Ovary (tissue), 9 donors: Measurements from ENCODE around the gene ALDH1B1. TPM values are rescaled to one million over a fixed set of nuclear protein-coding genes. Genes with fewer than 3 reads are reported as not detected.

Experiments used
- DNase-seq, 5 donors: peaks; one replicate each; pipeline ENCODE4 v3.0.0-alpha.2; 2019 to 2020
- H3K27ac ChIP-seq, 2 donors: fragments of 200-600 bp; one replicate each; pipeline versions ENCODE4 v1.5.1 to v1.8.0; 2019 to 2022
- H3K27me3 ChIP-seq: fragments of 200-600 bp; one replicate; pipeline ENCODE4 v1.8.0; 2022
- H3K36me3 ChIP-seq: fragments of 200-600 bp; sonication (generic); one replicate; pipeline ENCODE4 v1.5.1; 2019
- H3K4me1 ChIP-seq: one replicate; pipeline ENCODE4 v1.8.1; 2013; ENCODE audit warnings: mild to moderate bottlenecking, moderate library complexity; ENCODE audit not compliant: insufficient read depth
- H3K4me3 ChIP-seq: fragments of 200-600 bp; sonication (generic); one replicate; pipeline ENCODE4 v1.5.1; 2017
- H3K9me3 ChIP-seq, 2 donors: fragments of 200-600 bp in 1 of 2; sonication (generic) in 1 of 2; one replicate each; pipeline versions ENCODE4 v1.5.1 to v1.8.1; 2013 to 2019; ENCODE audit warnings: mild to moderate bottlenecking in 1 of 2, moderate library complexity in 1 of 2
- EP300 ChIP-seq: sonication (generic); formaldehyde crosslinking; IDR thresholded peaks from one replicate; pipeline ENCODE4 v1.6.1; 2017; ENCODE audit warnings: antibody characterized with exemption
- POLR2A ChIP-seq: fragments of 450-650 bp; IDR thresholded peaks from one replicate; pipeline ENCODE4 v1.6.1; 2017; ENCODE audit warnings: antibody characterized with exemption, mild to moderate bottlenecking, moderate library complexity
- WGBS, 3 donors: extraction: QIAGEN DNeasy Blood & Tissue Kit in 1 of 3; methylation state at CpG; one replicate each; pipeline versions ENCODE4 v1.1.5 to v1.1.7; 2013 to 2017; 5-methylcytosine and 5-hydroxymethylcytosine counted together
- intact Hi-C, 4 donors: fragments of 100-400 bp; cut with DNase I; formaldehyde crosslinking; loops; one replicate each; pipeline versions ENCODE4 v1.11.0 to v1.15.1; 2022 to 2023
- polyA plus RNA-seq, 2 donors: library from polyadenylated mRNA; stranded (reverse); fragments of 200-250 nt in 1 of 2; fragments of 350-450 nt in 1 of 2; fragmentation: Illumina TruSeq in 1 of 2; extraction: RNeasy Lipid Tissue Mini Kit (QIAGEN cat#74804) in 1 of 2; gene quantifications; one replicate each; pipeline ENCODE4 v1.2.3, GENCODE V29; 2013 to 2014
- total RNA-seq, 7 donors: library from RNA; depleted of rRNA in 2 of 7; stranded (reverse); fragments of >200 nt in 2 of 7; fragmentation: NEBNext Ultra II Directional in 3 of 7; extraction: Animal tissue kit (Norgen Biotek cat#: 25700) in 3 of 7; gene quantifications; one replicate each; pipeline versions ENCODE4 v1.1.0 to v1.2.4, GENCODE V29; 2016 to 2023
- TF ChIP-seq, protein P1 (sequence below), 3 donors: fragments of 450-650 bp in 2 of 3; fragments of 200-600 bp in 1 of 3; IDR thresholded peaks; one replicate each; pipeline versions ENCODE4 v1.5.1 to v1.8.0; 2016 to 2022; ENCODE audit warnings: antibody characterized with exemption in 3 of 3, mild to moderate bottlenecking in 1 of 3
- donor health status: DM: no; HTN: no; CAD: no; lungs with moderate emphysema.
- donor health status: DM: no; HTN: no; CAD: no.
- donor health status: Bipolar disorder and iron deficiency.
- donor health status: DM: yes; HTN: yes; CAD: no.
- donor health status: DM: no; HTN: no; CAD: no.
- donor health status: DM: yes; HTN: yes; CAD: no.

Gene ALDH1B1
- total and polyA plus RNA-seq, 9 donors: 7.9 to 47.2 (median 24.3) TPM

DNA sequence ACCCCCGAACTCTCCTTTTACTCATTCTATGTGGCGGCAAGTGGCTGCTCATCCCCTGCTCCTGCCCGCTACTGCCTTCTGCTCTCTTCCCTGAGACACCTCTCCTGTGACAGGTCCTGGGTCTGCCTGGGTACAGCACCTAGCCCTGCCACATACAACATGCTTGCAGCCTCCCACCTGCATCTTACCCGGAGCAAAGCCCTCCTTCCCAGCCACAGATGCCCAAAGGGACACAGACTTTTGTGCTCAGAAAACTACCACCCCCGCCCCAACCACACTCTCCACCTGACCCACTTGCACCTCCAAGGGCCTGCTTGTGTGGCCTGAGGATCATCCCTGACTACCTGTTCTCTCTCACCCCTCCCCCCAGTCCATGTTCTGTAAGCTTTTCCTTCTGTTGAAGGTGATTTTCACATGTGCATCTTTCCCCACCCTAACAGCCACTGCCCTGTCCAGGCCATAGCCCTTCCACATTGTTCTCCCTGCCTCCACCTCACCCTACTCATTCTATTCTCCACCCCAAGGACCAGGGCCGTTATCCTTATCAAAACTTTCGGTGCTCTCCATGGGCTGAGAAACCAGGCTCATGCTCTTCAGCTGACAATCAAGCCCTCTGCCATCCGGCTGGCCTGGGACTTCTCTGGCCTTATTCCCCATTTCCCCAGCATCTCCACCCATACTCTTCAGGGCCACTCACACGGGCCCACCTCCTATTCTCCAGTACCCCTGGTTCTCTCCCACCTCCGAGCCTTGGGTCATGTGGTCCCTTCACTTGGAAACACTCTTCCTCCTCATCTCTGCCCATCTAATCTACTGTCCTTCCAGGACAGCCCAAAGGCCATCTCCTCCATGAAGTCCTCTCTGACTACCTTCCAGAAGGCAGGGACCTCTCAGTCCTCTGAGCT lies 46.4 kb upstream of the ALDH1B1 start:
- Histone ChIP-seq H3K9me3 (no peaks in the 10 kb centered on the region), H3K27ac (no peak overlapping the region), H3K4me3 (no peak overlapping the region), H3K36me3 (no peaks in the 10 kb centered on the region), H3K27me3 (no peaks in the 10 kb centered on the region), H3K4me1 (no peaks in the 10 kb centered on the region)
- no peak for TF ChIP-seq EP300
- no peak for DNase-seq
- intact Hi-C loops: no loop called here
- 90 to 94% (median 92%) methylated on average over 10 of the region's 10 CpGs for WGBS, 3 donors

DNA sequence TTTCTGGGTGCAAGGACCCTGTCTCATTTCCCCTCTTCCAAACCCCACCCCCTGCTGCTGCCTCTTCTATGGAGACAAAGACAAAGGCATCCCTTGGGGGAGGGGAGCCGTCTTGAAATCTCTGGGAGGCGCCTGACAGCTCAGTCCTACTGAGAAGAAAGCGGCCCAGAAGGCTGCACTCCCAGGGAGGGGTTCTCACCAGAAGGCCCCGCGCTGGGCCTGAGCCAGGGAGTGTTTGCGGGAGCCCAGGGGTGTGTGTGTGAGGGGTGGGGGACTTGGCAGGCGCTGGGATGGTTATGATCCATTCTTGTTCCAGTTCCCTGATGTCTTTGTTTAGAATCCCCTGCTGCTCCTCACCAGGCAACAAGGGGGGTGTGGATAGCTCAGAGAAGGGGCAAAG lies 45.7 kb upstream of the ALDH1B1 start:
- H3K4me1 ChIP-seq: no peaks in the 10 kb centered on the region
- no peak for DNase-seq
- no peaks in the 10 kb centered on the region for H3K9me3 ChIP-seq
- no peaks in the 10 kb centered on the region for H3K36me3 ChIP-seq
- TF ChIP-seq EP300: no peak
- no peak for TF ChIP-seq POLR2A
- TF ChIP-seq, protein P1, sequence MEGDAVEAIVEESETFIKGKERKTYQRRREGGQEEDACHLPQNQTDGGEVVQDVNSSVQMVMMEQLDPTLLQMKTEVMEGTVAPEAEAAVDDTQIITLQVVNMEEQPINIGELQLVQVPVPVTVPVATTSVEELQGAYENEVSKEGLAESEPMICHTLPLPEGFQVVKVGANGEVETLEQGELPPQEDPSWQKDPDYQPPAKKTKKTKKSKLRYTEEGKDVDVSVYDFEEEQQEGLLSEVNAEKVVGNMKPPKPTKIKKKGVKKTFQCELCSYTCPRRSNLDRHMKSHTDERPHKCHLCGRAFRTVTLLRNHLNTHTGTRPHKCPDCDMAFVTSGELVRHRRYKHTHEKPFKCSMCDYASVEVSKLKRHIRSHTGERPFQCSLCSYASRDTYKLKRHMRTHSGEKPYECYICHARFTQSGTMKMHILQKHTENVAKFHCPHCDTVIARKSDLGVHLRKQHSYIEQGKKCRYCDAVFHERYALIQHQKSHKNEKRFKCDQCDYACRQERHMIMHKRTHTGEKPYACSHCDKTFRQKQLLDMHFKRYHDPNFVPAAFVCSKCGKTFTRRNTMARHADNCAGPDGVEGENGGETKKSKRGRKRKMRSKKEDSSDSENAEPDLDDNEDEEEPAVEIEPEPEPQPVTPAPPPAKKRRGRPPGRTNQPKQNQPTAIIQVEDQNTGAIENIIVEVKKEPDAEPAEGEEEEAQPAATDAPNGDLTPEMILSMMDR (IDR thresholded peaks at IDR 0.05): no peak
- WGBS, 3 donors: 28 to 35% (median 33%) methylated on average over 7 of the region's 7 CpGs
- H3K27me3 ChIP-seq: no peaks in the 10 kb centered on the region
- no peak overlapping the region for H3K4me3 ChIP-seq
- no peak overlapping the region for H3K27ac ChIP-seq
- intact Hi-C loops: no loop called here

DNA sequence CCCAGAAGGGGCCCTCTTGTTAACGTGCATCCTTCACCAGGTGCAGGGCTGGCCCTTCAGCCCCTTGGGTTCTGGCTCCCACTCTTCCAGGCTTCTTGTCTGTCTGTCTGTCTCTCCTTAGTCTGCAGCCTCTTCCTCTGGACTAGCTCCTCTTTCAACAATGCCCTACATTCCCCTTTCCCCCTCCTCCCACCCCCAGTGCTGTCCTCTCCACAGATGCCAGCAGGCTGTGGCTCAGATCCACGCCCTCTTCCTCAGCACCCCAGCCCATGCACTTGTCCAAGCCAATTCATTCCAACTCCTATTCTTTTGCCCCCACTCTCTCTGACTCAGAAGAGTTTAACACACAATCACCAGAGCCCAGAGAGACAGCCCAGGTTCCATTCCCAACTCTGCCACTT lies 45.2 kb upstream of the ALDH1B1 start:
- TF ChIP-seq, protein P1 (IDR thresholded peaks at IDR 0.05): no peak
- TF ChIP-seq EP300: no peak
- TF ChIP-seq POLR2A: no peak

DNA sequence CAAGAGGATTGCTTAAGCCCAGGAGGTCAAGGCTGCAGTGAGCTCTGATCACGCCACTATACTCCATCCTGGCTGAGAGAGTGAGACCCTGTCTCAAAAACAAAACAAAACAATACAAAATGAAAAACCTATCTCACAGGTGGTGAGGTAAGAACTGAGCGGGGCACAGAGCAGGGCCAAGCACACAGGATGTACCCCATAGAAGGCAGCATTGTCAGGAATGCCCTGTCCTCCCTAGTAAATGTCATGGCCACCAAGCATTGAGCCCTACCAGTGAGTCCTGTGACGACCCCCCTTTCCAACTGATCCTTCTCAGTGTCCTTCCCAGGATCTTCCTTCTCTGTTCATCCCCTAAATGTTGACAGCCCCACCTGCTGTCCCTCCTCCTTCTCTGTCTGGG lies 44.6 kb upstream of the ALDH1B1 start:
- intact Hi-C loops: no loop called here
- H3K36me3 ChIP-seq: no peaks in the 10 kb centered on the region
- no peak overlapping the region for H3K4me3 ChIP-seq
- DNase-seq: no peak
- no peaks in the 10 kb centered on the region for H3K9me3 ChIP-seq
- WGBS, 3 donors: 75 to 82% (median 77%) methylated on average over 3 of the region's 3 CpGs
- no peaks in the 10 kb centered on the region for H3K27me3 ChIP-seq
- TF ChIP-seq POLR2A: no peak
- TF ChIP-seq, protein P1 (IDR thresholded peaks at IDR 0.05): no peak
- no peak for TF ChIP-seq EP300
- no peak overlapping the region for H3K27ac ChIP-seq
- no peaks in the 10 kb centered on the region for H3K4me1 ChIP-seq

More for the DNA sequence above, 45.2 kb upstream of the ALDH1B1 start:
- no peaks in the 10 kb centered on the region for H3K36me3 ChIP-seq
- no peaks in the 10 kb centered on the region for H3K4me1 ChIP-seq
- 63 to 69% (median 67%) methylated on average over 2 of the region's 2 CpGs for WGBS, 3 donors
- H3K4me3 ChIP-seq: no peak overlapping the region
- H3K27me3 ChIP-seq: no peaks in the 10 kb centered on the region
- DNase-seq: no peak
- no peaks in the 10 kb centered on the region for H3K9me3 ChIP-seq
- no peak overlapping the region for H3K27ac ChIP-seq
- intact Hi-C loops: no loop called here

DNA sequence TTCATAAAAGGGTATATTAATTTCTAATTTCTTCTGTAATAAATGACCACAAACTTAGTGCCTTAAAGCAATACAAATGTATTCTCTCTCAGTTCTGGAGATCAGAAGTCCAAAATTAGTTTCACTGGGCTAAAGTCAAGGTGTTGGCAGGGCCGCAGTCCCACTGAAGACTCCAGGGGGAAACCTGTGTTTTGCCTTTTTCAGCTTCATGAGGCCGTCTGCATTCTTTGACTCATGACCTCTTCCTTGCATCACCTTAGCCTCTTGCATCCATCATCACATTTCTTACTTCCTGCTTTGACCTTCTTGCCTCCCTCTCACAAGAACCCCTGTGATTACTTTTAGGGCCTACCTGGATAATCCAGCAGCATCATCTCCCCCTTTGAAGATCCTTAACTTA lies 42.0 kb upstream of the ALDH1B1 start:
- no peak overlapping the region for H3K4me3 ChIP-seq
- TF ChIP-seq POLR2A (no peak), EP300 (no peak)
- TF ChIP-seq, protein P1 (IDR thresholded peaks at IDR 0.05): no peak
- no peak for DNase-seq
- 89 to 92% (median 89%) methylated on average over 2 of the region's 2 CpGs for WGBS, 3 donors
- intact Hi-C loops: loop anchor here in 1 of 4 donors (10.0 kb wide), 1 partner anchor 196 kb away; no protein-coding TSS in a partner anchor
- no peaks in the 10 kb centered on the region for H3K36me3 ChIP-seq
- H3K27me3 ChIP-seq: no peaks in the 10 kb centered on the region
- H3K4me1 ChIP-seq: no peaks in the 10 kb centered on the region
- H3K27ac ChIP-seq: no peak overlapping the region
- no peaks in the 10 kb centered on the region for H3K9me3 ChIP-seq
